Measurements from ENCODE around the gene WDFY4.
A peak's percentile ranks its signal among the peaks of the same experiment; 100 is the strongest.

- no peak for TF ChIP-seq TAF9B (IDR thresholded peaks at IDR 0.05; ENCODE audit: partially characterized antibody)
- no peak for TF ChIP-seq TCF7L2 (IDR thresholded peaks at IDR 0.05; ENCODE audit: low read depth, low read length)
- TF ChIP-seq CTCF (IDR thresholded peaks at IDR 0.05 in 2 of 3, conservative IDR thresholded peaks at IDR 0.05 in 1 of 3; ENCODE audit: insufficient read depth in 2 of 3, low read depth in 1 of 3, low read length in 3 of 3), result peak in 2 of 3 experiments; percentile 15 to 19; a peak in 1 of 6 replicates
- TF ChIP-seq ZBTB1 (CRISPR knock-in tag; IDR thresholded peaks at IDR 0.05; ENCODE audit: borderline replicate concordance, low read depth), result no peak
- no peak for TF ChIP-seq YY1 (IDR thresholded peaks at IDR 0.05; ENCODE audit: borderline replicate concordance in 1 of 3, control insufficient read depth in 1 of 3, extremely low read depth in 1 of 3, insufficient read depth in 3 of 3, insufficient read length in 1 of 3, insufficient replicate concordance in 2 of 3, low read depth in 1 of 3, low read length in 2 of 3)
- no peak for TF ChIP-seq MXD1 (CRISPR knock-in tag; IDR thresholded peaks at IDR 0.05; ENCODE audit: borderline replicate concordance, poor library complexity, severe bottlenecking)
- TF ChIP-seq XRCC3 (IDR thresholded peaks at IDR 0.05), result no peak
- TF ChIP-seq MTA3 (IDR thresholded peaks at IDR 0.05; ENCODE audit: borderline replicate concordance), result no peak
These were observed 299.1 kb downstream of the WDFY4 start for GRCh38 chr10:48983648-48984351.
